ENCODE data around the gene LGALS3. TPM values are rescaled to one million over a fixed set of nuclear protein-coding genes. Genes with fewer than 3 reads are reported as not detected.

Gene LGALS3
- total RNA-seq, 1 donor from 2014 or later = 1.2 TPM

GRCh38 chr14:55101698-55102097 is 27.4 kb upstream of the LGALS3 start:
- peaks cover 19% of the 10 kb centered on the region for H3K4me1 Mint-ChIP-seq

GRCh38 chr14:55102141-55102621 is 26.9 kb upstream of the LGALS3 start:
- no peak overlapping the region for H3K27ac Mint-ChIP-seq (ENCODE audit: unreplicated experiment)
- no peak for TF ChIP-seq CTCF (conservative IDR thresholded peaks at IDR 0.05)
- peaks cover 5% of the 10 kb centered on the region for H3K9me3 Mint-ChIP-seq
- H3K27me3 Mint-ChIP-seq (ENCODE audit: low read depth) = no peaks in the 10 kb centered on the region
- peaks cover 5% of the 10 kb centered on the region for H3K36me3 Mint-ChIP-seq (ENCODE audit: low read depth)
- no peak overlapping the region for H3K4me3 Mint-ChIP-seq
- peaks cover 19% of the 10 kb centered on the region for H3K4me1 Mint-ChIP-seq
- no peak for DNase-seq (ENCODE audit: low read depth, low spot score)

More at GRCh38 chr14:55101698-55102097, 27.4 kb upstream of the LGALS3 start:
- Mint-ChIP-seq H3K36me3 (ENCODE audit: low read depth) (peaks cover 5% of the 10 kb centered on the region), H3K27ac (ENCODE audit: unreplicated experiment) (no peak overlapping the region), H3K4me3 (no peak overlapping the region), H3K9me3 (peaks cover 5% of the 10 kb centered on the region), H3K27me3 (ENCODE audit: low read depth) (no peaks in the 10 kb centered on the region)
- DNase-seq (ENCODE audit: low read depth, low spot score) = no peak
- no peak for TF ChIP-seq CTCF (conservative IDR thresholded peaks at IDR 0.05)

- Mint-ChIP-seq H3K27ac (ENCODE audit: unreplicated experiment) (no peak overlapping the region), H3K9me3 (peaks cover 5% of the 10 kb centered on the region), H3K36me3 (ENCODE audit: low read depth) (peaks cover 5% of the 10 kb centered on the region), H3K4me3 (no peak overlapping the region), H3K4me1 (peaks cover 27% of the 10 kb centered on the region), H3K27me3 (ENCODE audit: low read depth) (no peaks in the 10 kb centered on the region)
- no peak for DNase-seq (ENCODE audit: low read depth, low spot score)
- TF ChIP-seq CTCF (conservative IDR thresholded peaks at IDR 0.05) = no peak
These were observed 25.9 kb upstream of the LGALS3 start for GRCh38 chr14:55103005-55103640.

DNA sequence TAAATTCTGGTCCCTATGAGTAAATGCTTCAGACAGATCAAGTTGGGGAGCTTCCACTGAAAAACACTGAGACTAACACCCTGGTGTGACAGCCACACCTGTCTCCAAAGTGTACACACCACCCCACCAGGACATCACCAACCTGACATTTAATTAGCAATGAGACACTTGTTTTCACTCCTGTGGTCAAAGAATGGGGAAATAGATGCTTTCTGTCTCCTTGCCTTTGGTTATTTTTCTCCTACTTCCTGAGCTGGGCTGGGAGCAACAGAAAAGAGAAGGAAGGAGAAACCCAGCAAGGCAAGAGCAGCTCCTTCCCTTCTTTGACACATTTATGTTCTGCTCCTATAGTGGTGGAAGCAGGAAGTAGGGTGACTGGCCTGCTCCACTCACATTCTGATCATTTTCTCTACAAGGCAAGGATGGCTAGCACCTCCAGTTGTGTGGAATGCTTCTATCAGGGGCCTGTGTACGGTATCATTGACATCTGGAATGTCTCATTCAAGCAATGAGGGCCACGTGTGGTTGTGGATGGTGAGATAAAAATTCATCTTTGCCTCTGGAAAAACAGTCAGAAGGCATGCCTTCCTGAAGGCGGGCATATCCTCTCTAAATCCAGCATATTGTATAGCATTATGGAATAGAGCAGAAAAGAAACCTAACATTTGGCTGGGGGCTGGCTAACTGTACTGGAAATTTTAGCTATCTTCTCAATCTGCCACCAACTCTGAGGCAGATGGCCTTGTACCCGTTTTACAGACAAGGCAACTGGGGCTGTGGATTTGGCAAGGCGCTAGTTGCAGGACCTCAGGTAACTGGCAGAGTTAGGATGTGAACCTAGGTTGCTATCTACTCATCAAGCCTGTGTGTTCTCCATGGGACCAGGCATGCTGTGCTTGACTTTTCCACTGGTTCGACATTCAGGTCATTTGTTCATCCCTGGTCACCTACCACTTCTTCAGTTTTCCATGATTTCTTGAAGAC is 24.8 kb upstream of the LGALS3 start:
- Mint-ChIP-seq H3K9me3 (peaks cover 5% of the 10 kb centered on the region), H3K27me3 (ENCODE audit: low read depth) (no peaks in the 10 kb centered on the region), H3K27ac (ENCODE audit: unreplicated experiment) (no peak overlapping the region), H3K4me3 (no peak overlapping the region), H3K4me1 (peaks cover 30% of the 10 kb centered on the region), H3K36me3 (ENCODE audit: low read depth) (peaks cover 5% of the 10 kb centered on the region)
- TF ChIP-seq CTCF (conservative IDR thresholded peaks at IDR 0.05) = no peak
- no peak for DNase-seq (ENCODE audit: low read depth, low spot score)

- H3K27ac Mint-ChIP-seq (ENCODE audit: unreplicated experiment) = no peak overlapping the region
- H3K9me3 Mint-ChIP-seq = peaks cover 5% of the 10 kb centered on the region
- no peaks in the 10 kb centered on the region for H3K27me3 Mint-ChIP-seq (ENCODE audit: low read depth)
- peaks cover 5% of the 10 kb centered on the region for H3K36me3 Mint-ChIP-seq (ENCODE audit: low read depth)
- no peak for DNase-seq (ENCODE audit: low read depth, low spot score)
- H3K4me1 Mint-ChIP-seq = peaks cover 25% of the 10 kb centered on the region
- no peak overlapping the region for H3K4me3 Mint-ChIP-seq
- no peak for TF ChIP-seq CTCF (conservative IDR thresholded peaks at IDR 0.05)
These were observed 23.1 kb upstream of the LGALS3 start for GRCh38 chr14:55105991-55106390.

Measured in neural crest cell (in vitro differentiated cells).